Activated T-helper 17 cell treated with anti-CD3 and anti-CD28 coated beads, Interleukin-2, amount 50 U/mL, for 72 hours (primary cell): ENCODE data around the gene SCN8A. TPM values are rescaled to one million over a fixed set of nuclear protein-coding genes. Genes with fewer than 3 reads are reported as not detected.

Experiments
- ATAC-seq: fragments of 150-1000 bp; cut with Tn5 transposase; replicated peaks from 2 replicates; pipeline ENCODE4 v1.10.0; 2021; ENCODE audit warnings: mild to moderate bottlenecking, moderate library complexity
- H3K27ac Mint-ChIP-seq: one replicate; pipeline ENCODE4 v1.8.0; 2022; ENCODE audit warnings: mixed read lengths
- H3K27me3 Mint-ChIP-seq: one replicate; pipeline ENCODE4 v1.8.0; 2022; ENCODE audit warnings: mixed read lengths
- H3K36me3 Mint-ChIP-seq: one replicate; pipeline ENCODE4 v1.8.0; 2022; ENCODE audit warnings: low read depth, mild to moderate bottlenecking, mixed read lengths
- H3K4me1 Mint-ChIP-seq: one replicate; pipeline ENCODE4 v1.8.0; 2022; ENCODE audit warnings: mixed read lengths
- H3K4me3 Mint-ChIP-seq: one replicate; pipeline ENCODE4 v1.8.0; 2022; ENCODE audit warnings: mild to moderate bottlenecking, mixed read lengths
- H3K9me3 Mint-ChIP-seq: one replicate; pipeline ENCODE4 v1.8.0; 2022; ENCODE audit warnings: mixed read lengths
- total RNA-seq, 2 donors: library from RNA; stranded (reverse); gene quantifications; one replicate each; pipeline ENCODE4 v1.2.3, GENCODE V29; 2022

Gene SCN8A
- total RNA-seq, 2 donors from 2014 or later, result 0.73 to 1.2 TPM

GRCh38 chr12:51669271-51669670 is 78.2 kb downstream of the SCN8A start:
- Mint-ChIP-seq H3K4me3 (no peak overlapping the region), H3K4me1 (no peaks in the 10 kb centered on the region), H3K9me3 (no peaks in the 10 kb centered on the region), H3K36me3 (no peaks in the 10 kb centered on the region), H3K27ac (no peak overlapping the region), H3K27me3 (peaks cover 19% of the 10 kb centered on the region)
- no peak for ATAC-seq

- H3K9me3 Mint-ChIP-seq, result no peaks in the 10 kb centered on the region
- H3K27me3 Mint-ChIP-seq, result peaks cover 17% of the 10 kb centered on the region
- H3K27ac Mint-ChIP-seq, result no peak overlapping the region
- H3K4me1 Mint-ChIP-seq, result no peaks in the 10 kb centered on the region
- no peak overlapping the region for H3K4me3 Mint-ChIP-seq
- H3K36me3 Mint-ChIP-seq, result no peaks in the 10 kb centered on the region
- ATAC-seq, result no peak
Measured at GRCh38 chr12:51669996-51670395, 79.0 kb downstream of the SCN8A start.

GRCh38 chr12:51672334-51672733 is 81.3 kb downstream of the SCN8A start:
- H3K4me3 Mint-ChIP-seq, result no peak overlapping the region
- no peak overlapping the region for H3K27ac Mint-ChIP-seq
- H3K27me3 Mint-ChIP-seq, result peaks cover 17% of the 10 kb centered on the region
- H3K9me3 Mint-ChIP-seq, result no peaks in the 10 kb centered on the region
- no peak for ATAC-seq
- H3K4me1 Mint-ChIP-seq, result no peaks in the 10 kb centered on the region
- H3K36me3 Mint-ChIP-seq, result no peaks in the 10 kb centered on the region

- Mint-ChIP-seq H3K27me3 (peaks cover 24% of the 10 kb centered on the region), H3K9me3 (no peaks in the 10 kb centered on the region), H3K27ac (no peak overlapping the region), H3K4me1 (no peaks in the 10 kb centered on the region), H3K36me3 (no peaks in the 10 kb centered on the region), H3K4me3 (no peak overlapping the region)
- ATAC-seq, result no peak
Measured at GRCh38 chr12:51675071-51675803, 84.2 kb downstream of the SCN8A start.

- Mint-ChIP-seq H3K4me3 (no peak overlapping the region), H3K9me3 (no peaks in the 10 kb centered on the region), H3K4me1 (no peaks in the 10 kb centered on the region), H3K27me3 (peaks cover 29% of the 10 kb centered on the region), H3K27ac (no peak overlapping the region), H3K36me3 (no peaks in the 10 kb centered on the region)
- ATAC-seq, result no peak
Measured at GRCh38 chr12:51676875-51677274, 85.8 kb downstream of the SCN8A start.

GRCh38 chr12:51677284-51677968 is 86.4 kb downstream of the SCN8A start:
- Mint-ChIP-seq H3K9me3 (no peaks in the 10 kb centered on the region), H3K4me1 (no peaks in the 10 kb centered on the region), H3K36me3 (no peaks in the 10 kb centered on the region), H3K27ac (no peak overlapping the region), H3K4me3 (no peak overlapping the region), H3K27me3 (peaks cover 28% of the 10 kb centered on the region)
- ATAC-seq, result no peak

GRCh38 chr12:51678086-51678724 is 87.2 kb downstream of the SCN8A start:
- Mint-ChIP-seq H3K27me3 (peaks cover 23% of the 10 kb centered on the region), H3K9me3 (no peaks in the 10 kb centered on the region), H3K4me1 (no peaks in the 10 kb centered on the region), H3K36me3 (no peaks in the 10 kb centered on the region), H3K27ac (no peak overlapping the region), H3K4me3 (no peak overlapping the region)
- ATAC-seq, result peak; percentile 48

- Mint-ChIP-seq H3K4me1 (no peaks in the 10 kb centered on the region), H3K4me3 (no peak overlapping the region), H3K36me3 (no peaks in the 10 kb centered on the region), H3K27me3 (peaks cover 22% of the 10 kb centered on the region), H3K27ac (no peak overlapping the region), H3K9me3 (no peaks in the 10 kb centered on the region)
- ATAC-seq, result no peak
Measured at GRCh38 chr12:51682981-51683380, 91.9 kb downstream of the SCN8A start.

GRCh38 chr12:51683763-51684357 is 92.8 kb downstream of the SCN8A start:
- no peak for ATAC-seq
- no peaks in the 10 kb centered on the region for H3K9me3 Mint-ChIP-seq
- H3K4me1 Mint-ChIP-seq, result no peaks in the 10 kb centered on the region
- no peak overlapping the region for H3K27ac Mint-ChIP-seq
- H3K36me3 Mint-ChIP-seq, result no peaks in the 10 kb centered on the region
- peaks cover 21% of the 10 kb centered on the region for H3K27me3 Mint-ChIP-seq
- H3K4me3 Mint-ChIP-seq, result no peak overlapping the region

GRCh38 chr12:51686727-51687126 is 95.7 kb downstream of the SCN8A start:
- Mint-ChIP-seq H3K27ac (no peak overlapping the region), H3K9me3 (no peaks in the 10 kb centered on the region), H3K4me1 (no peaks in the 10 kb centered on the region)

GRCh38 chr12:51687177-51687576 is 96.1 kb downstream of the SCN8A start:
- no peaks in the 10 kb centered on the region for H3K4me1 Mint-ChIP-seq
- H3K27ac Mint-ChIP-seq, result no peak overlapping the region
- no peak for ATAC-seq
- H3K4me3 Mint-ChIP-seq, result no peak overlapping the region
- H3K9me3 Mint-ChIP-seq, result no peaks in the 10 kb centered on the region
- peaks cover 8% of the 10 kb centered on the region for H3K27me3 Mint-ChIP-seq
- H3K36me3 Mint-ChIP-seq, result no peaks in the 10 kb centered on the region

More at GRCh38 chr12:51686727-51687126, 95.7 kb downstream of the SCN8A start:
- no peak for ATAC-seq
- H3K36me3 Mint-ChIP-seq, result no peaks in the 10 kb centered on the region
- no peak overlapping the region for H3K4me3 Mint-ChIP-seq
- peaks cover 11% of the 10 kb centered on the region for H3K27me3 Mint-ChIP-seq

- Mint-ChIP-seq H3K4me3 (no peak overlapping the region), H3K4me1 (no peaks in the 10 kb centered on the region), H3K27ac (no peak overlapping the region), H3K9me3 (no peaks in the 10 kb centered on the region), H3K36me3 (no peaks in the 10 kb centered on the region), H3K27me3 (peaks cover 7% of the 10 kb centered on the region)
- no peak for ATAC-seq
Measured at GRCh38 chr12:51687614-51688013, 96.6 kb downstream of the SCN8A start.

GRCh38 chr12:51689983-51690382 is 99.0 kb downstream of the SCN8A start:
- no peaks in the 10 kb centered on the region for H3K36me3 Mint-ChIP-seq
- H3K4me3 Mint-ChIP-seq, result no peak overlapping the region
- H3K9me3 Mint-ChIP-seq, result no peaks in the 10 kb centered on the region
- H3K27me3 Mint-ChIP-seq, result peaks cover 5% of the 10 kb centered on the region
- H3K27ac Mint-ChIP-seq, result no peak overlapping the region
- no peak for ATAC-seq
- no peaks in the 10 kb centered on the region for H3K4me1 Mint-ChIP-seq

GRCh38 chr12:51692016-51692415 is 101.0 kb downstream of the SCN8A start:
- Mint-ChIP-seq H3K27ac (no peak overlapping the region), H3K4me3 (no peak overlapping the region), H3K4me1 (no peaks in the 10 kb centered on the region), H3K36me3 (no peaks in the 10 kb centered on the region), H3K9me3 (no peaks in the 10 kb centered on the region), H3K27me3 (peaks cover 8% of the 10 kb centered on the region)
- ATAC-seq, result no peak
